Measurements from ENCODE around the gene NELFB.

The NELFB gene

DNA sequence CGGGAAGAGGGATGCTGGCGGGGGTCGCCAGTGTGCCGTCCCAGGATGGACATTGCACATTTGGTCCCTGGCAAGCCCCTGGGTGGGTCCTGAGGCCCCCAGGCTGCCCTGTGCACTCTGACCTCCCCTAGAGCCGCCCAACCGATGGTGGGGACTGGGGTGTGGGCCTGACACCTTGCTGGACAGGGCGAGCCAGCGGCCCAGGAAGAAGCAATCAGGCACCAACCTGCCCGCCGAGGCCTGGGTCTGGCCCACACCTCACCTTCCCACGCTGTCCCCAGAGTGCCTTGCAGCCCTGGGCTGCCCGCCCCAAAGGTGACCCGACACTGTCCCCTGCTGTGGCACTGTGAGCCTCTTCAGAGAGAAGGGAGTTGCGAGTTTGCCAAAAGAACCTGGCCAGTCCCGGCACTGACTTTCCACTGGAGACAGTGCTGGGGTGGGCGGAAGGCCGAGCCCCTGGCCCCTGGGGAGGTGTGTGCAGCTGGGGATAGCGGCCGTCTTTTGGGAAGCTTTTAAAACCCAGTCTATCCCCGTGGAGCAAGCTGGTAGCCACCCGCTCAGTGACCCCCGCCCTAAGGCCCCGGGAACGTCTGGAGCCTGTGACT lies 58.9 kb downstream of the NELFB start:
- H3K27ac Mint-ChIP-seq, result no peak overlapping the region
- peaks cover 51% of the 10 kb centered on the region for H3K27me3 Mint-ChIP-seq
- no peaks in the 10 kb centered on the region for H3K9me3 Mint-ChIP-seq
- H3K36me3 Mint-ChIP-seq (ENCODE audit: low read depth), result no peaks in the 10 kb centered on the region
- H3K4me1 Mint-ChIP-seq (ENCODE audit: low read depth), result peaks cover 7% of the 10 kb centered on the region
- intact Hi-C loops (cut with micrococcal nuclease), result no loop called here
- no peak overlapping the region for H3K4me3 Mint-ChIP-seq

- intact Hi-C loops (cut with micrococcal nuclease), result no loop called here
- Mint-ChIP-seq H3K27me3 (peaks cover 53% of the 10 kb centered on the region), H3K4me3 (no peak overlapping the region), H3K27ac (no peak overlapping the region), H3K4me1 (ENCODE audit: low read depth) (peaks cover 7% of the 10 kb centered on the region), H3K9me3 (no peaks in the 10 kb centered on the region), H3K36me3 (ENCODE audit: low read depth) (no peaks in the 10 kb centered on the region)
Measured at GRCh38 chr9:137314561-137315560, 59.7 kb downstream of the NELFB start.

GRCh38 chr9:137315581-137316011 lies 60.5 kb downstream of the NELFB start:
- intact Hi-C loops (cut with micrococcal nuclease), result no loop called here
- Mint-ChIP-seq H3K27ac (no peak overlapping the region), H3K27me3 (peaks cover 49% of the 10 kb centered on the region), H3K9me3 (no peaks in the 10 kb centered on the region), H3K4me3 (no peak overlapping the region), H3K36me3 (ENCODE audit: low read depth) (no peaks in the 10 kb centered on the region), H3K4me1 (ENCODE audit: low read depth) (peaks cover 11% of the 10 kb centered on the region)

GRCh38 chr9:137316012-137316981 lies 61.2 kb downstream of the NELFB start:
- intact Hi-C loops (cut with micrococcal nuclease), result no loop called here
- peak overlapping the region; percentile 24 for H3K27ac Mint-ChIP-seq
- H3K36me3 Mint-ChIP-seq (ENCODE audit: low read depth), result no peaks in the 10 kb centered on the region
- no peaks in the 10 kb centered on the region for H3K9me3 Mint-ChIP-seq
- H3K4me3 Mint-ChIP-seq, result no peak overlapping the region
- H3K4me1 Mint-ChIP-seq (ENCODE audit: low read depth), result peaks cover 15% of the 10 kb centered on the region
- peaks cover 54% of the 10 kb centered on the region for H3K27me3 Mint-ChIP-seq

DNA sequence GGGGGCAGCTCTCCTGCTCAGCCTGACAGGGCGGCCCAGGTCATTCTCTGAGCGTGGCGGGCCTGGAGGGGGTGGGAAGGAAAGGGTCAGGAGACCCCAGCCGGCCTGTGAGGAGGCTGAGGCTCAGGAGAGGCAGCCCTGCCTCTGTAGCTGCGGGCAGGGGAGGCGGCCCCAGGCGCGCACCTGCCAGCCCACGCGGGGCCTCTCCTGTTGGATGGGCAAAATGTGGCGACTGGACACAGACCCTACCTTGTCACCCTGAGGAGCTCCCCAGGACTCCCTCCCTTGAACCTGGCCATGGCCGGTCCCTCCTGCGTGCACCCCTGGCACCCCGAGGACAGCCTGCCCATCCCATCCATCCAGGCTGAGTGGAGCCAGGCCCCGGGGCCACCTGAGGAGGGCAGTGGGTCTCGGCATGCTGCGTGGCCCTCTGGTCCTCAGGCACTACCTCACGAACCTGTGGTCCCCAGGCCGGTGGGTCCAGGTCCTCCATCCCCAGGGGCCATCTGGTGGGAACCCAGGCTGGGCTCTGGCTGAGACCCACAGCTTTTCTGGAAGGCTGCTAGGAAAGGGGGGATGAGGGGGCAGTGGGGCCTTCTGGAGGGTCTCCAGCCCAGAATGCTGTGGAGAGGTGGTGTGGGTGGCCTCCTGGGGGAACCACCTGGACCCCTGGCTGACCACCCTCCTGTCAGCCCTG lies 62.0 kb downstream of the NELFB start:
- peaks cover 15% of the 10 kb centered on the region for H3K4me1 Mint-ChIP-seq (ENCODE audit: low read depth)
- H3K9me3 Mint-ChIP-seq, result no peaks in the 10 kb centered on the region
- H3K4me3 Mint-ChIP-seq, result no peak overlapping the region
- H3K27ac Mint-ChIP-seq, result peak overlapping the region; percentile 24
- intact Hi-C loops (cut with micrococcal nuclease), result no loop called here
- H3K27me3 Mint-ChIP-seq, result peaks cover 57% of the 10 kb centered on the region
- H3K36me3 Mint-ChIP-seq (ENCODE audit: low read depth), result no peaks in the 10 kb centered on the region

DNA sequence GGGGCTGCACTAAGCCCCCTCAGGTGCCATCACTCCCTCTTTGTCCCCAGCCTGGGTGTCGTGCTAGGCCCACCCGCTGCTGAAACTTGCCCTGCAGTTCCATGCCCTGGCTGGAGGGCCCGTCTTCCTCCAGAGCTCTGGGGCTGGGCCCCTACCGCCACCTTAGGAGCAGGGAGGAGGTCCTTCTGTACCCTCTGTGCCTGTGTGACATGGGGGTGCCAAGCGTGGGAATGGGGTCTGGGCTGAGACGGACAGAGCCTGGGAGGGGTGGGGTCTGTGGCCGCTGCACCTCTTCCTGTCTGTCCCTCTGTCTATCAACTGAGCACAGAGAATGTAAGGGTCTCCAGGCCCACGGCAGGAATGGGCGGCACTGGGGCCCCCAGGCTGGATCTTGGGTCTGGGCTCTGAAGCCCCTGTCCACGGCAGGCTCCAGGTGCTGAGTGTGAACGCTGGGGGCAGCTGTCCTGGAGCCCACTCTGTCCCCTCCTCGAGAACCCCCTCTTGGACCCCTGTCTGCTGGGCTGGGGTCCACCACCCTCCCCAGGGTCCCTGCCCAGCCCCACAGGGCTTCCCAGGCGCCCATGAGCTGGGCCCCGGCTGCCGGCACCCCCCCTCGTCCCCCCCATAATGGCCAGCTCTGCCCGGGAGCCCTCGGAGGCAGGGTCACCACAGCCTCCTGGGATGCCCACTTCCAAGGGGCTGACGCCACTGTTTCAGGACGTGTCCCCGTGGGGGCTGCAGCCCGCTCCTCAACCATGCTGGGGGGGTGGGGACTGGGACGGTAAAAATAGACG lies 62.8 kb downstream of the NELFB start:
- H3K27ac Mint-ChIP-seq, result no peak overlapping the region
- H3K9me3 Mint-ChIP-seq, result no peaks in the 10 kb centered on the region
- H3K4me1 Mint-ChIP-seq (ENCODE audit: low read depth), result peaks cover 15% of the 10 kb centered on the region
- H3K27me3 Mint-ChIP-seq, result peaks cover 58% of the 10 kb centered on the region
- intact Hi-C loops (cut with micrococcal nuclease), result no loop called here
- no peak overlapping the region for H3K4me3 Mint-ChIP-seq
- H3K36me3 Mint-ChIP-seq (ENCODE audit: low read depth), result no peaks in the 10 kb centered on the region

DNA sequence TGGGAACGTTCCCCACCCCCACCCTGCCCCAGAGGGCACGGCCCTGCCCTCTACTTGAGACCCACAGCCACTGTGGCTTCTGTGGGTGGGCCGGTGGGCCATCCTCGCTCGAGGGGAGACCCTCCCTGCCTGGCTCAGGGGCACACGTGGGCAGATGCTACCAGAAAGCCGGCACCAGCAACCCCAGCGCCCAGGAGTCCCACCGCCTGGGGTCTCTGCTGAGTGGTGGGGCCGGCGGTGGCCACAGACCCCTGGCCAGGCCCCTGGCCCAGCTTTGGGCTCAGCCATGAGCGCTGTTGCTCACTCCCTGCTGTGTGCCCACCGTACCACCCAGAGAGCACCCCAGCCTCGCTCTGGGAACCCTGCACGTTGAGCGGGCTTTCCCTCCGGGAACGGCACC lies 63.5 kb downstream of the NELFB start:
- H3K36me3 Mint-ChIP-seq (ENCODE audit: low read depth), result no peaks in the 10 kb centered on the region
- no peaks in the 10 kb centered on the region for H3K9me3 Mint-ChIP-seq
- peaks cover 15% of the 10 kb centered on the region for H3K4me1 Mint-ChIP-seq (ENCODE audit: low read depth)
- H3K27ac Mint-ChIP-seq, result no peak overlapping the region
- H3K27me3 Mint-ChIP-seq, result peaks cover 57% of the 10 kb centered on the region
- intact Hi-C loops (cut with micrococcal nuclease), result no loop called here
- no peak overlapping the region for H3K4me3 Mint-ChIP-seq

GRCh38 chr9:137319011-137319738 lies 64.0 kb downstream of the NELFB start:
- peaks cover 55% of the 10 kb centered on the region for H3K27me3 Mint-ChIP-seq
- intact Hi-C loops (cut with micrococcal nuclease), result no loop called here
- H3K9me3 Mint-ChIP-seq, result no peaks in the 10 kb centered on the region
- no peak overlapping the region for H3K27ac Mint-ChIP-seq
- H3K36me3 Mint-ChIP-seq (ENCODE audit: low read depth), result no peaks in the 10 kb centered on the region
- peaks cover 15% of the 10 kb centered on the region for H3K4me1 Mint-ChIP-seq (ENCODE audit: low read depth)
- no peak overlapping the region for H3K4me3 Mint-ChIP-seq

- H3K27ac Mint-ChIP-seq, result peak overlapping the region; percentile 8
- no peaks in the 10 kb centered on the region for H3K36me3 Mint-ChIP-seq (ENCODE audit: low read depth)
- intact Hi-C loops (cut with micrococcal nuclease), result no loop called here
- peaks cover 53% of the 10 kb centered on the region for H3K27me3 Mint-ChIP-seq
- peaks cover 15% of the 10 kb centered on the region for H3K4me1 Mint-ChIP-seq (ENCODE audit: low read depth)
- no peaks in the 10 kb centered on the region for H3K9me3 Mint-ChIP-seq
- no peak overlapping the region for H3K4me3 Mint-ChIP-seq
Measured at GRCh38 chr9:137319739-137320551, 64.8 kb downstream of the NELFB start.

- no peaks in the 10 kb centered on the region for H3K36me3 Mint-ChIP-seq (ENCODE audit: low read depth)
- H3K27me3 Mint-ChIP-seq, result peaks cover 46% of the 10 kb centered on the region
- H3K27ac Mint-ChIP-seq, result peak overlapping the region; percentile 8
- H3K9me3 Mint-ChIP-seq, result no peaks in the 10 kb centered on the region
- peaks cover 15% of the 10 kb centered on the region for H3K4me1 Mint-ChIP-seq (ENCODE audit: low read depth)
- peak overlapping the region; percentile 40 for H3K4me3 Mint-ChIP-seq
- intact Hi-C loops (cut with micrococcal nuclease), result no loop called here
Measured at GRCh38 chr9:137320555-137321384, 65.6 kb downstream of the NELFB start.

- Mint-ChIP-seq H3K4me3 (no peak overlapping the region), H3K27me3 (peaks cover 41% of the 10 kb centered on the region), H3K27ac (no peak overlapping the region), H3K4me1 (ENCODE audit: low read depth) (peaks cover 20% of the 10 kb centered on the region), H3K9me3 (no peaks in the 10 kb centered on the region), H3K36me3 (ENCODE audit: low read depth) (no peaks in the 10 kb centered on the region)
- intact Hi-C loops (cut with micrococcal nuclease), result no loop called here
Measured at GRCh38 chr9:137321726-137322361, 66.7 kb downstream of the NELFB start.

Data from dendritic cell treated with granulocyte-macrophage colony-stimulating factor and Interleukin-4, amounts not matched to agents 40 ng/mL and 50 ng/mL, for 4 days (primary cell).